Measurements from ENCODE around the gene IL19.
"Not testable (repeated sequence)": the region's sequence is repeated elsewhere in the genome, so short reads cannot be mapped to it uniquely, and the experiment has no call there.

The IL19 gene

GRCh38 chr1:206741142-206741701 is 29.4 kb upstream of the IL19 start:
- no peak for DNase-seq (ENCODE audit: low read depth)

- no peak for DNase-seq (ENCODE audit: low read depth)
Measured at GRCh38 chr1:206742719-206743383, 27.7 kb upstream of the IL19 start.

GRCh38 chr1:206744683-206745082 is 25.9 kb upstream of the IL19 start:
- DNase-seq (ENCODE audit: low read depth), result no peak

- DNase-seq (ENCODE audit: low read depth), result no peak
Measured at GRCh38 chr1:206745301-206745700, 25.3 kb upstream of the IL19 start.

- no peak for DNase-seq (ENCODE audit: low read depth)
Measured at GRCh38 chr1:206748348-206749030, 22.1 kb upstream of the IL19 start.

- DNase-seq (ENCODE audit: low read depth), result no peak
Measured at GRCh38 chr1:206751891-206752290, 18.7 kb upstream of the IL19 start.

- no peak for DNase-seq (ENCODE audit: low read depth)
Measured at GRCh38 chr1:206752481-206752880, 18.1 kb upstream of the IL19 start.

- DNase-seq (ENCODE audit: low read depth), result no peak
Measured at GRCh38 chr1:206753141-206753540, 17.4 kb upstream of the IL19 start.

GRCh38 chr1:206754011-206754410 is 16.6 kb upstream of the IL19 start:
- DNase-seq (ENCODE audit: low read depth), result peak; percentile 36

GRCh38 chr1:206757524-206758266 is 12.9 kb upstream of the IL19 start:
- no peak for DNase-seq (ENCODE audit: low read depth)

GRCh38 chr1:206760590-206760989 is 10.0 kb upstream of the IL19 start:
- no peak for DNase-seq (ENCODE audit: low read depth)

- no peak for DNase-seq (ENCODE audit: low read depth)
Measured at GRCh38 chr1:206761159-206761768, 9.3 kb upstream of the IL19 start.

- DNase-seq (ENCODE audit: low read depth), result not testable (repeated sequence)
Measured at GRCh38 chr1:206762741-206763364, 7.7 kb upstream of the IL19 start.

GRCh38 chr1:206765771-206766170 is 4.8 kb upstream of the IL19 start:
- DNase-seq (ENCODE audit: low read depth), result not testable (repeated sequence)

- DNase-seq (ENCODE audit: low read depth), result peak; percentile 68
Measured at GRCh38 chr1:206766251-206766856, 4.2 kb upstream of the IL19 start.

GRCh38 chr1:206768472-206769303 is 1.9 kb upstream of the IL19 start:
- no peak for DNase-seq (ENCODE audit: low read depth)

- DNase-seq (ENCODE audit: low read depth), result no peak
Measured at GRCh38 chr1:206769304-206769731, 1.3 kb upstream of the IL19 start.

- DNase-seq (ENCODE audit: low read depth), result no peak
Measured at GRCh38 chr1:206771338-206771692, 742 bp downstream of the IL19 start.

GRCh38 chr1:206772243-206772937 is 1.8 kb downstream of the IL19 start, which contains the start of gene IL10:
Gene IL10 (minus strand): TSS chr1:206772494. CDS start chr1:206772435, 59 bp downstream.
- DNase-seq (ENCODE audit: low read depth), result no peak

GRCh38 chr1:206774093-206774492 is 3.5 kb downstream of the IL19 start:
- DNase-seq (ENCODE audit: low read depth), result no peak

Data from non-pigmented ciliary epithelial cell (primary cell).